ENCODE measurements around the gene NANOS3. TPM values are rescaled to one million over a fixed set of nuclear protein-coding genes. Genes with fewer than 3 reads are reported as not detected.

NANOS3 gene
- total and polyA plus RNA-seq, 2 experiments from 2014 or later: not detected

DNA sequence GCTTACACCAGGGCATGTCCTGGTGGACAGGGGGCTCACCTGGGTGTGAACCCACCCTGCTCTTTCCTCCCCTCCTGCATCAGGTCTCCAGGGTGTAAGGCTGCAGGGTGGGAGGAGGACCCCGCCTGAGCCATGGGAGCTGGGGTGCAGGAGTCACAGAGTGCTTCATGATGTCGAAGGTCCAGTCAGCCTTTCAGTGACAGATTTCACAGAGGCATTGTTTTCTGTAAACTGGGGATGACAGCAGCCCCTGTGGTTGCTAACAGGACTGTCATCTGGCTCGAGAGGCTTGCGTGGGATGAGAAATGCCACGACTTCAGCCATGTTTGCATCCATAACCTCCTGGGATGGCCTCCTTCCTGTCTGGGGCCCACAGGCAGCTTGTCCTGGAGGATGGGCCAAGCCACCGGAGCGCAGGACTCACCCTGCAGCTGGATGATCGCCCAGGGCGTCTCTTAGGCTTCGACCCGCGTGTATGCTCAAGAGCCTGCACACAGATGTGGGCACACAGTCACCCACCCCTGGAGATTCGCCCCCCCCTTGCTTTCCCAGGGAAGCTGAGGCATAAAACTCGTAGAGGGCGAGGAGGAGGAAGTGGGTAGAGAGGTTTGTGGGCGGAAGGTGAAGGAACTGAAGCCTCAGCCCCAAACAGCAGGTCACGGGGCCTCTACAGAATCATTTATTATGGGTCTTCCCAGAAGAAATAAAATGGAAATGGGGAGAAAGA lies 4.9 kb downstream of the NANOS3 start:
- peaks cover 9% of the 10 kb centered on the region for H3K27me3 ChIP-seq (ENCODE audit: insufficient read depth)
- H3K79me2 ChIP-seq (replicated peaks; ENCODE audit: insufficient read depth): no peaks in the 10 kb centered on the region
- TF ChIP-seq ZNF331 (CRISPR knock-in tag; IDR thresholded peaks at IDR 0.05; ENCODE audit: low read depth): no peak
- TF ChIP-seq, protein P1, sequence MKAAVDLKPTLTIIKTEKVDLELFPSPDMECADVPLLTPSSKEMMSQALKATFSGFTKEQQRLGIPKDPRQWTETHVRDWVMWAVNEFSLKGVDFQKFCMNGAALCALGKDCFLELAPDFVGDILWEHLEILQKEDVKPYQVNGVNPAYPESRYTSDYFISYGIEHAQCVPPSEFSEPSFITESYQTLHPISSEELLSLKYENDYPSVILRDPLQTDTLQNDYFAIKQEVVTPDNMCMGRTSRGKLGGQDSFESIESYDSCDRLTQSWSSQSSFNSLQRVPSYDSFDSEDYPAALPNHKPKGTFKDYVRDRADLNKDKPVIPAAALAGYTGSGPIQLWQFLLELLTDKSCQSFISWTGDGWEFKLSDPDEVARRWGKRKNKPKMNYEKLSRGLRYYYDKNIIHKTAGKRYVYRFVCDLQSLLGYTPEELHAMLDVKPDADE (IDR thresholded peaks at IDR 0.05): no peak
- TF ChIP-seq, protein P2, sequence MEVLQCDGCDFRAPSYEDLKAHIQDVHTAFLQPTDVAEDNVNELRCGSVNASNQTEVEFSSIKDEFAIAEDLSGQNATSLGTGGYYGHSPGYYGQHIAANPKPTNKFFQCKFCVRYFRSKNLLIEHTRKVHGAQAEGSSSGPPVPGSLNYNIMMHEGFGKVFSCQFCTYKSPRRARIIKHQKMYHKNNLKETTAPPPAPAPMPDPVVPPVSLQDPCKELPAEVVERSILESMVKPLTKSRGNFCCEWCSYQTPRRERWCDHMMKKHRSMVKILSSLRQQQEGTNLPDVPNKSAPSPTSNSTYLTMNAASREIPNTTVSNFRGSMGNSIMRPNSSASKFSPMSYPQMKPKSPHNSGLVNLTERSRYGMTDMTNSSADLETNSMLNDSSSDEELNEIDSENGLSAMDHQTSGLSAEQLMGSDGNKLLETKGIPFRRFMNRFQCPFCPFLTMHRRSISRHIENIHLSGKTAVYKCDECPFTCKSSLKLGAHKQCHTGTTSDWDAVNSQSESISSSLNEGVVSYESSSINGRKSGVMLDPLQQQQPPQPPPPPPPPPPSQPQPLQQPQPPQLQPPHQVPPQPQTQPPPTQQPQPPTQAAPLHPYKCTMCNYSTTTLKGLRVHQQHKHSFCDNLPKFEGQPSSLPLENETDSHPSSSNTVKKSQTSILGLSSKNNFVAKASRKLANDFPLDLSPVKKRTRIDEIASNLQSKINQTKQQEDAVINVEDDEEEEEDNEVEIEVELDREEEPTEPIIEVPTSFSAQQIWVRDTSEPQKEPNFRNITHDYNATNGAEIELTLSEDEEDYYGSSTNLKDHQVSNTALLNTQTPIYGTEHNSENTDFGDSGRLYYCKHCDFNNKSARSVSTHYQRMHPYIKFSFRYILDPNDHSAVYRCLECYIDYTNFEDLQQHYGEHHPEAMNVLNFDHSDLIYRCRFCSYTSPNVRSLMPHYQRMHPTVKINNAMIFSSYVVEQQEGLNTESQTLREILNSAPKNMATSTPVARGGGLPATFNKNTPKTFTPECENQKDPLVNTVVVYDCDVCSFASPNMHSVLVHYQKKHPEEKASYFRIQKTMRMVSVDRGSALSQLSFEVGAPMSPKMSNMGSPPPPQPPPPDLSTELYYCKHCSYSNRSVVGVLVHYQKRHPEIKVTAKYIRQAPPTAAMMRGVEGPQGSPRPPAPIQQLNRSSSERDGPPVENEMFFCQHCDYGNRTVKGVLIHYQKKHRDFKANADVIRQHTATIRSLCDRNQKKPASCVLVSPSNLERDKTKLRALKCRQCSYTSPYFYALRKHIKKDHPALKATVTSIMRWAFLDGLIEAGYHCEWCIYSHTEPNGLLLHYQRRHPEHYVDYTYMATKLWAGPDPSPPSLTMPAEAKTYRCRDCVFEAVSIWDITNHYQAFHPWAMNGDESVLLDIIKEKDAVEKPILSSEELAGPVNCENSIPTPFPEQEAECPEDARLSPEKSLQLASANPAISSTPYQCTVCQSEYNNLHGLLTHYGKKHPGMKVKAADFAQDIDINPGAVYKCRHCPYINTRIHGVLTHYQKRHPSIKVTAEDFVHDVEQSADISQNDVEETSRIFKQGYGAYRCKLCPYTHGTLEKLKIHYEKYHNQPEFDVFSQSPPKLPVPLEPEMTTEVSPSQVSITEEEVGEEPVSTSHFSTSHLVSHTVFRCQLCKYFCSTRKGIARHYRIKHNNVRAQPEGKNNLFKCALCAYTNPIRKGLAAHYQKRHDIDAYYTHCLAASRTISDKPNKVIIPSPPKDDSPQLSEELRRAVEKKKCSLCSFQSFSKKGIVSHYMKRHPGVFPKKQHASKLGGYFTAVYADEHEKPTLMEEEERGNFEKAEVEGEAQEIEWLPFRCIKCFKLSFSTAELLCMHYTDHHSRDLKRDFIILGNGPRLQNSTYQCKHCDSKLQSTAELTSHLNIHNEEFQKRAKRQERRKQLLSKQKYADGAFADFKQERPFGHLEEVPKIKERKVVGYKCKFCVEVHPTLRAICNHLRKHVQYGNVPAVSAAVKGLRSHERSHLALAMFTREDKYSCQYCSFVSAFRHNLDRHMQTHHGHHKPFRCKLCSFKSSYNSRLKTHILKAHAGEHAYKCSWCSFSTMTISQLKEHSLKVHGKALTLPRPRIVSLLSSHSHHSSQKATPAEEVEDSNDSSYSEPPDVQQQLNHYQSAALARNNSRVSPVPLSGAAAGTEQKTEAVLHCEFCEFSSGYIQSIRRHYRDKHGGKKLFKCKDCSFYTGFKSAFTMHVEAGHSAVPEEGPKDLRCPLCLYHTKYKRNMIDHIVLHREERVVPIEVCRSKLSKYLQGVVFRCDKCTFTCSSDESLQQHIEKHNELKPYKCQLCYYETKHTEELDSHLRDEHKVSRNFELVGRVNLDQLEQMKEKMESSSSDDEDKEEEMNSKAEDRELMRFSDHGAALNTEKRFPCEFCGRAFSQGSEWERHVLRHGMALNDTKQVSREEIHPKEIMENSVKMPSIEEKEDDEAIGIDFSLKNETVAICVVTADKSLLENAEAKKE (CRISPR knock-in tag; IDR thresholded peaks at IDR 0.05): no peak
- TF ChIP-seq, protein P3, sequence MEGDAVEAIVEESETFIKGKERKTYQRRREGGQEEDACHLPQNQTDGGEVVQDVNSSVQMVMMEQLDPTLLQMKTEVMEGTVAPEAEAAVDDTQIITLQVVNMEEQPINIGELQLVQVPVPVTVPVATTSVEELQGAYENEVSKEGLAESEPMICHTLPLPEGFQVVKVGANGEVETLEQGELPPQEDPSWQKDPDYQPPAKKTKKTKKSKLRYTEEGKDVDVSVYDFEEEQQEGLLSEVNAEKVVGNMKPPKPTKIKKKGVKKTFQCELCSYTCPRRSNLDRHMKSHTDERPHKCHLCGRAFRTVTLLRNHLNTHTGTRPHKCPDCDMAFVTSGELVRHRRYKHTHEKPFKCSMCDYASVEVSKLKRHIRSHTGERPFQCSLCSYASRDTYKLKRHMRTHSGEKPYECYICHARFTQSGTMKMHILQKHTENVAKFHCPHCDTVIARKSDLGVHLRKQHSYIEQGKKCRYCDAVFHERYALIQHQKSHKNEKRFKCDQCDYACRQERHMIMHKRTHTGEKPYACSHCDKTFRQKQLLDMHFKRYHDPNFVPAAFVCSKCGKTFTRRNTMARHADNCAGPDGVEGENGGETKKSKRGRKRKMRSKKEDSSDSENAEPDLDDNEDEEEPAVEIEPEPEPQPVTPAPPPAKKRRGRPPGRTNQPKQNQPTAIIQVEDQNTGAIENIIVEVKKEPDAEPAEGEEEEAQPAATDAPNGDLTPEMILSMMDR (conservative IDR thresholded peaks at IDR 0.05; ENCODE audit: low read depth in 2 of 2): no peak
- no peak for TF ChIP-seq EZH2phosphoT487 (IDR thresholded peaks at IDR 0.05; ENCODE audit: unreplicated experiment)
- TF ChIP-seq NANOG (IDR thresholded peaks at IDR 0.05; ENCODE audit: borderline replicate concordance): no peak
- no peak for TF ChIP-seq ZNF114 (CRISPR knock-in tag; IDR thresholded peaks at IDR 0.05)
- TF ChIP-seq STAT1 (IDR thresholded peaks at IDR 0.05; ENCODE audit: unreplicated experiment): no peak
- TF ChIP-seq JUNB (IDR thresholded peaks at IDR 0.05; ENCODE audit: unreplicated experiment): no peak
- TF ChIP-seq, protein P4, sequence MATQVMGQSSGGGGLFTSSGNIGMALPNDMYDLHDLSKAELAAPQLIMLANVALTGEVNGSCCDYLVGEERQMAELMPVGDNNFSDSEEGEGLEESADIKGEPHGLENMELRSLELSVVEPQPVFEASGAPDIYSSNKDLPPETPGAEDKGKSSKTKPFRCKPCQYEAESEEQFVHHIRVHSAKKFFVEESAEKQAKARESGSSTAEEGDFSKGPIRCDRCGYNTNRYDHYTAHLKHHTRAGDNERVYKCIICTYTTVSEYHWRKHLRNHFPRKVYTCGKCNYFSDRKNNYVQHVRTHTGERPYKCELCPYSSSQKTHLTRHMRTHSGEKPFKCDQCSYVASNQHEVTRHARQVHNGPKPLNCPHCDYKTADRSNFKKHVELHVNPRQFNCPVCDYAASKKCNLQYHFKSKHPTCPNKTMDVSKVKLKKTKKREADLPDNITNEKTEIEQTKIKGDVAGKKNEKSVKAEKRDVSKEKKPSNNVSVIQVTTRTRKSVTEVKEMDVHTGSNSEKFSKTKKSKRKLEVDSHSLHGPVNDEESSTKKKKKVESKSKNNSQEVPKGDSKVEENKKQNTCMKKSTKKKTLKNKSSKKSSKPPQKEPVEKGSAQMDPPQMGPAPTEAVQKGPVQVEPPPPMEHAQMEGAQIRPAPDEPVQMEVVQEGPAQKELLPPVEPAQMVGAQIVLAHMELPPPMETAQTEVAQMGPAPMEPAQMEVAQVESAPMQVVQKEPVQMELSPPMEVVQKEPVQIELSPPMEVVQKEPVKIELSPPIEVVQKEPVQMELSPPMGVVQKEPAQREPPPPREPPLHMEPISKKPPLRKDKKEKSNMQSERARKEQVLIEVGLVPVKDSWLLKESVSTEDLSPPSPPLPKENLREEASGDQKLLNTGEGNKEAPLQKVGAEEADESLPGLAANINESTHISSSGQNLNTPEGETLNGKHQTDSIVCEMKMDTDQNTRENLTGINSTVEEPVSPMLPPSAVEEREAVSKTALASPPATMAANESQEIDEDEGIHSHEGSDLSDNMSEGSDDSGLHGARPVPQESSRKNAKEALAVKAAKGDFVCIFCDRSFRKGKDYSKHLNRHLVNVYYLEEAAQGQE (IDR thresholded peaks at IDR 0.05; ENCODE audit: unreplicated experiment): no peak
- no peak for TF ChIP-seq EZH2 (IDR thresholded peaks at IDR 0.05; ENCODE audit: low read depth, unreplicated experiment)
- no peak for TF ChIP-seq CREB1 (CRISPR knock-in tag; IDR thresholded peaks at IDR 0.05; ENCODE audit: low read depth)
- no peak for TF ChIP-seq POLR2AphosphoS5 (IDR thresholded peaks at IDR 0.05; ENCODE audit: low read depth)
- DNase-seq (ENCODE audit: low spot score) (peak; percentile 21), ATAC-seq (no peak)
- H2AFZ ChIP-seq: peak overlapping the region; percentile 52; the same call in 1 of the 2 replicates
- peak overlapping the region; percentile 80 for H3K4me2 ChIP-seq
- Mint-ChIP-seq H3K4me1 (peaks cover 26% of the 10 kb centered on the region), H3K27ac (no peak overlapping the region; the same call in 1 of the 2 replicates), H3K36me3 (ENCODE audit: low read depth) (no peaks in the 10 kb centered on the region), H3K9me3 (no peaks in the 10 kb centered on the region), H3K4me3 (peak overlapping the region; percentile 17; the same call in 2 of the 3 replicates), H3K27me3 (ENCODE audit: insufficient read depth, low read depth, poor library complexity) (peaks cover 4% of the 10 kb centered on the region)
- no peaks in the 10 kb centered on the region for H3K36me3 ChIP-seq (ENCODE audit: insufficient read depth)
- no peaks in the 10 kb centered on the region for H3K9me2 ChIP-seq (ENCODE audit: insufficient read depth)
- H4K20me1 ChIP-seq (replicated peaks; ENCODE audit: insufficient read depth): no peaks in the 10 kb centered on the region
- H3K4me3 ChIP-seq: peak overlapping the region; percentile 50; the same call in 1 of the 2 replicates
- H3K4me1 ChIP-seq (ENCODE audit: insufficient read depth): peaks cover 19% of the 10 kb centered on the region
- peak overlapping the region; percentile 87; the same call in 1 of the 2 replicates for H3K27ac ChIP-seq (ENCODE audit: low read depth)
- H3F3A ChIP-seq (replicated peaks; ENCODE audit: low read depth): peaks cover 8% of the 10 kb centered on the region

All from GM23338 (cell line).